ENCODE measurements around the gene SPTBN4. TPM values are rescaled to one million over a fixed set of nuclear protein-coding genes. Genes with fewer than 3 reads are reported as not detected.

Gene SPTBN4
- total RNA-seq, 6 experiments from 2014 or later: 0.17 to 0.96 (median 0.54) TPM

DNA sequence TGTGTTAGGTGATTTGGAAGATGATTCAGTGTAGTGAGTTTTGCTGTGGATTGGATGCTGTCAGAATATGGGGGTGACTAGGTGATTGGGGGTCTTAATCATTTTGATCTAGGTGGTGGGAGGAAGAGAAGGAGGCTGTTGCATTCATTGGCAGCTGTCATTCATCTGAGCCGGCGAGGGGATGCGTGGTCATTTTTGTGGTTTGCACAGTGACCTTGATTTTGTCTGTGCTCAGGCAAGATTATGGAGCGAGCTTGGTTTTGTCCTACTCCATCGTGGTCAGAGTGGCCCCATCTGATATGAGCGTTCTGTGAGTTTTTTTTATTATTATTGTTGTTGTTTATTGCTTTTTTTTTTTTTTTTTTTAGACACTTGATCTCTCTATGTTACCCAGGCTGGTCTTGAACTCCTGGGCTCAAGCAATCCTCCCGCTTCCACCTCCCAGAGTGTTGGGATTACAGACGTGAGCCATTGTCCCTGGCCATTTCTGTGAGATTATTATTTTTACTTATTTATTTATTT lies 42.0 kb downstream of the SPTBN4 start:
- no peaks in the 10 kb centered on the region for H3K36me3 Mint-ChIP-seq (ENCODE audit: low read depth)
- TF ChIP-seq, protein P1, sequence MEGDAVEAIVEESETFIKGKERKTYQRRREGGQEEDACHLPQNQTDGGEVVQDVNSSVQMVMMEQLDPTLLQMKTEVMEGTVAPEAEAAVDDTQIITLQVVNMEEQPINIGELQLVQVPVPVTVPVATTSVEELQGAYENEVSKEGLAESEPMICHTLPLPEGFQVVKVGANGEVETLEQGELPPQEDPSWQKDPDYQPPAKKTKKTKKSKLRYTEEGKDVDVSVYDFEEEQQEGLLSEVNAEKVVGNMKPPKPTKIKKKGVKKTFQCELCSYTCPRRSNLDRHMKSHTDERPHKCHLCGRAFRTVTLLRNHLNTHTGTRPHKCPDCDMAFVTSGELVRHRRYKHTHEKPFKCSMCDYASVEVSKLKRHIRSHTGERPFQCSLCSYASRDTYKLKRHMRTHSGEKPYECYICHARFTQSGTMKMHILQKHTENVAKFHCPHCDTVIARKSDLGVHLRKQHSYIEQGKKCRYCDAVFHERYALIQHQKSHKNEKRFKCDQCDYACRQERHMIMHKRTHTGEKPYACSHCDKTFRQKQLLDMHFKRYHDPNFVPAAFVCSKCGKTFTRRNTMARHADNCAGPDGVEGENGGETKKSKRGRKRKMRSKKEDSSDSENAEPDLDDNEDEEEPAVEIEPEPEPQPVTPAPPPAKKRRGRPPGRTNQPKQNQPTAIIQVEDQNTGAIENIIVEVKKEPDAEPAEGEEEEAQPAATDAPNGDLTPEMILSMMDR (IDR thresholded peaks at IDR 0.05): no peak
- DNase-seq: no peak
- H3K4me1 Mint-ChIP-seq (ENCODE audit: low read depth): no peaks in the 10 kb centered on the region
- H3K9me3 Mint-ChIP-seq: no peaks in the 10 kb centered on the region
- H3K27me3 Mint-ChIP-seq (ENCODE audit: insufficient read depth): peaks cover 47% of the 10 kb centered on the region
- H3K27ac Mint-ChIP-seq: no peak overlapping the region
- H3K4me3 Mint-ChIP-seq: no peak overlapping the region

DNA sequence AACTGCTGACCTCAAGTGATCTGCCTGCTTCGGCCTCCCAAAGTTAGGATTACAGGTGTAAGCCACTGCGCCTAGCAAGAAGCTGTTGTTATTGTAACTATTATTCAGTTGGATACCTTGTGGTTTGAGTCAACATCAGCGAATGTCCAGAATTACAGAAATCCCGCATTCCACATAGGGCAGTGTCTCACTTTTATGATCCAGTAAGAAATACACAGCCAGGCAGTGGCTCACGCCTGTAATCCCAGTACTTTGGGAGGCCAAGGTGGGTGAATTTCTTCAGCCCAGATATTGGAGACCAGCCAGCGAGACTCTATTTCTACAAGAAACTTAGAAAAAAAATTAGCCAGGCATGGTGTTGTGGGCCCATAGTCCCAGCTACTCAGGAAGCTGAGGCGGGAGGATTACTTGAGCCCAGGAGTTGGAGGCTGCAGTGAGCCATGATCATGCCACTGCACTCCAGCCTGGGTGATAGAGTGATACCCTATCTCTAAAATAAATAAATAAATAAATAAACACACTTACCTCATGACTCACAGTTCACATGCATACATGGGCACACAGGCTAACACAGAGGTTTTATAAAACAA lies 43.8 kb downstream of the SPTBN4 start:
- Mint-ChIP-seq H3K9me3 (no peaks in the 10 kb centered on the region), H3K27ac (no peak overlapping the region), H3K4me3 (no peak overlapping the region), H3K4me1 (ENCODE audit: low read depth) (no peaks in the 10 kb centered on the region), H3K36me3 (ENCODE audit: low read depth) (no peaks in the 10 kb centered on the region), H3K27me3 (ENCODE audit: insufficient read depth) (peaks cover 52% of the 10 kb centered on the region)
- TF ChIP-seq, protein P1 (IDR thresholded peaks at IDR 0.05): no peak
- DNase-seq: peak; percentile 19

DNA sequence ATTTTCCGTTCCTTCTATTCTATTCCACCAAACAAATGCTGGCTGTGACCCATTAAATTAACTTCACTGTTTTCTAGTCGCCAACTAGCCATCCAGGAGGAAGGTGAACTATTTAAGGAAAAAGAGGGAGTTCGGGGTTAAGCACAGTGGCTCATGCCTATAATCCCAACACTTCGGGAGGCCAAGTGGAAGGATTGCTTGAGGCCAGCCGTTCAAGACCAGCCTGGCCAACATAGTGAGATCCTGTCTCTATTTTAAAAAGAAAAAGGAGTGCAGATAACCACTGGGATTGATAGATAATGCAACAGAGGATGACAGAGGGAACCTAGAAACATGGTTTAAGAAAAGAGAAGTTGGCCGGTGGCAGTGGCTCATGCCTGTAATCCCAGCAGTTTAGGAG lies 44.7 kb downstream of the SPTBN4 start:
- H3K27me3 Mint-ChIP-seq (ENCODE audit: insufficient read depth): peaks cover 45% of the 10 kb centered on the region
- H3K9me3 Mint-ChIP-seq: no peaks in the 10 kb centered on the region
- no peaks in the 10 kb centered on the region for H3K4me1 Mint-ChIP-seq (ENCODE audit: low read depth)
- H3K27ac Mint-ChIP-seq: no peak overlapping the region
- TF ChIP-seq, protein P1 (IDR thresholded peaks at IDR 0.05): no peak
- no peak overlapping the region for H3K4me3 Mint-ChIP-seq
- no peaks in the 10 kb centered on the region for H3K36me3 Mint-ChIP-seq (ENCODE audit: low read depth)
- DNase-seq: no peak

DNA sequence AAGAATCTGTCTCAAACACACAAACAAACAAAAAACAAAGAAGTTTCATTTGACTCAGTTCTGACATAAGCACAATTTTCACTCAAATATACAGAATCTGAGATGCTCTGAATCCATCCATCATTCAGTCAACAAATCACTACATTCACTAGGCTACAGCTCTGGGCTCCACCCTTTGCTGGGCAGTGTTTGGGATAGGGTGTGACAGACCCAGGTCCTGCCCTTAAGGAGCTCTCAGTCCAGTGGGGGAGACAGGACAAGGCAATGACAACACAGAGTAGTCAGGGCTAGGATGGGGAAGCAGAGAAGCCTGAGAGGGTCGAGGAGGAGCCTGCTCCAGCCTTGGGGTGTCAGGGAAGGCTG lies 45.3 kb downstream of the SPTBN4 start:
- TF ChIP-seq, protein P1 (IDR thresholded peaks at IDR 0.05): no peak
- H3K9me3 Mint-ChIP-seq: no peaks in the 10 kb centered on the region
- DNase-seq: no peak
- H3K27me3 Mint-ChIP-seq (ENCODE audit: insufficient read depth): peaks cover 50% of the 10 kb centered on the region
- H3K27ac Mint-ChIP-seq: no peak overlapping the region
- no peaks in the 10 kb centered on the region for H3K36me3 Mint-ChIP-seq (ENCODE audit: low read depth)
- no peak overlapping the region for H3K4me3 Mint-ChIP-seq
- no peaks in the 10 kb centered on the region for H3K4me1 Mint-ChIP-seq (ENCODE audit: low read depth)

DNA sequence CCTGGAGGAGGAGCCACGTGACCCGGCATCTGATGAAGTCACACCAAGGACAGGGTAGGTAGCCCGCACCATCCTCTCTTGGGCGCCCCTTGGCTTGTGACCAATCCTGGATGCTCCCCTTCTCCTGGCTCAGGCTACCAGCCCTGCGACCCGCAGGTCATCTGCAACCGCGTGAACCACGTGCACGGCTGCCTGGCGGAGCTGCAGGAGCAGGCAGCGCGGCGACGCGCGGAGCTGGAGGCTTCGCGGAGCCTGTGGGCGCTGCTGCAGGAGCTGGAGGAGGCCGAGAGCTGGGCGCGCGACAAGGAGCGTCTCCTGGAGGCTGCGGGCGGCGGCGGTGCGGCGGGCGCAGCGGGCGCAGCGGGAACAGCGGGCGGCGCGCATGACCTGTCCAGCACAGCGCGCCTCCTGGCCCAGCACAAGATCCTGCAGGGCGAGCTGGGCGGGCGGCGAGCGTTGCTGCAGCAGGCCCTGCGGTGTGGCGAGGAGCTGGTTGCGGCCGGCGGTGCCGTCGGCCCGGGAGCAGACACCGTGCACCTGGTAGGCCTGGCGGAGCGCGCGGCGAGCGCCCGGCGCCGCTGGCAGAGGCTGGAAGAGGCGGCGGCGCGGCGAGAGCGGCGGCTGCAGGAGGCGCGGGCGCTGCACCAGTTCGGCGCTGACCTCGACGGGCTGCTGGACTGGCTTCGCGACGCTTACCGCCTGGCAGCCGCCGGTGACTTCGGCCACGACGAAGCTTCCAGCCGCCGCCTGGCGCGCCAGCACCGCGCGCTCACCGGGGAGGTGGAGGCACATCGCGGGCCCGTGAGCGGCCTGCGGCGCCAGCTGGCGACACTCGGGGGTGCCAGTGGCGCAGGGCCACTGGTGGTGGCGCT lies 45.9 kb downstream of the SPTBN4 start:
- Mint-ChIP-seq H3K27ac (no peak overlapping the region), H3K4me3 (no peak overlapping the region), H3K27me3 (ENCODE audit: insufficient read depth) (peaks cover 54% of the 10 kb centered on the region), H3K9me3 (no peaks in the 10 kb centered on the region), H3K36me3 (ENCODE audit: low read depth) (no peaks in the 10 kb centered on the region), H3K4me1 (ENCODE audit: low read depth) (no peaks in the 10 kb centered on the region)
- TF ChIP-seq, protein P1 (IDR thresholded peaks at IDR 0.05): no peak
- no peak for DNase-seq

Measured in HFFc6 (cell line).